Measurements from ENCODE around the gene ETV5.

DNA sequence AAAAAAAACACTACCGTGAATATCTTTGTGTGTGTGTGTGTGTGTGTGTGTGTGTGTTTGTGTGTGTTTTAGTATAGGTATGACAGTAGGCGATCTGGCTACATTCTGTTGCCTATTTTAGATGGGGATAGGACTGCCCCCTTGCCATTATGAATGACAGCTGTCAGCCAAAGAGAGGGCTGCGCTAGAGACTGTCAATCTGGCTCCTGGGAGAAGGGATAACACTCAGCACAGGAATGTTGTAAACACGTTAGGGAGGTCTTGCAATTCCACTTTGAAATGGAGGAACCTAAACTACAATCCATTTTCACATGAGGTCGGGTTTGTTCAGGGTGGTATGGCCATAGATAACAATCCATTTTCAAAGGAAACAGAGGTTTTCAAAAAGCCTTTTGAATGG is 14.1 kb upstream of the ETV5 start:
- TF ChIP-seq, protein P1, sequence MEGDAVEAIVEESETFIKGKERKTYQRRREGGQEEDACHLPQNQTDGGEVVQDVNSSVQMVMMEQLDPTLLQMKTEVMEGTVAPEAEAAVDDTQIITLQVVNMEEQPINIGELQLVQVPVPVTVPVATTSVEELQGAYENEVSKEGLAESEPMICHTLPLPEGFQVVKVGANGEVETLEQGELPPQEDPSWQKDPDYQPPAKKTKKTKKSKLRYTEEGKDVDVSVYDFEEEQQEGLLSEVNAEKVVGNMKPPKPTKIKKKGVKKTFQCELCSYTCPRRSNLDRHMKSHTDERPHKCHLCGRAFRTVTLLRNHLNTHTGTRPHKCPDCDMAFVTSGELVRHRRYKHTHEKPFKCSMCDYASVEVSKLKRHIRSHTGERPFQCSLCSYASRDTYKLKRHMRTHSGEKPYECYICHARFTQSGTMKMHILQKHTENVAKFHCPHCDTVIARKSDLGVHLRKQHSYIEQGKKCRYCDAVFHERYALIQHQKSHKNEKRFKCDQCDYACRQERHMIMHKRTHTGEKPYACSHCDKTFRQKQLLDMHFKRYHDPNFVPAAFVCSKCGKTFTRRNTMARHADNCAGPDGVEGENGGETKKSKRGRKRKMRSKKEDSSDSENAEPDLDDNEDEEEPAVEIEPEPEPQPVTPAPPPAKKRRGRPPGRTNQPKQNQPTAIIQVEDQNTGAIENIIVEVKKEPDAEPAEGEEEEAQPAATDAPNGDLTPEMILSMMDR (IDR thresholded peaks at IDR 0.05) = no peak
- no peak for TF ChIP-seq EZH2 (IDR thresholded peaks at IDR 0.05; ENCODE audit: borderline replicate concordance, insufficient read depth, low read depth, low read length, poor library complexity, severe bottlenecking)
